GM12801 (cell line): ENCODE measurements around the gene SLC35F6.

Source experiments
- TF ChIP-seq, protein P1 (sequence below): IDR thresholded peaks from one replicate; pipeline ENCODE4 v1.5.1; 2011; ENCODE audit warnings: control low read depth; ENCODE audit not compliant: insufficient read length; ENCODE audit errors: extremely low read depth

Gene SLC35F6

DNA sequence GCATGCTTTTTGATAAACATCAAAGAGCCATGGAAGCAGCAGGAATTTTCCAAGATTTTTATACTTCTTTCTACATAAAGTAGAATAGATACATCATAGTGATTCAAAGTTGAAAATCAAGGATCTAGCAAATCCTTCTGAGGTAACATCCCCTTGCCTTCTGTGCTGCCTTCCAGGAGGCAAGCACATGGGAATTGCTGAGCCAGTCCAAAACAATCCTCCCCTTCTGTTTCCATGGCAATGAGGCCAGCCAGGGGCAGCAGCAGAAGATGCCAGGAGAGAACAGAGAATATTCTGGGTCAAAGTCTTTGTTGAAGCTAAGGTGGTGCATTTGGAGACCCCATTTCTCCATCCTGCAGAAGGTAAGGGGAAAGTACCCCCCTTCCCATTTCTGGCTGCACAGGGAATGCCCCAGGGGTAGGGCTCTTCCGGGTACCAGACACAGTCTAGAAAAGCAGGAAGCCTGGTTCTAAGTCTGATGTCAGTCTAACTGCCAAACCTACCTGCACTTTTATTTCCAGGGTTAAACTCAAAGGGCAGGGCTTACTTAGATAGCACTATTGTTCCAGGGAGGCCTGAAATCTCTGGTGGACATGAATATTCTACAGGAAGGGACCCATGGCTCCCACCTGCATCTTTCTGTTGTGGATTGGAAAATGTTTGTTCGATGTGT, 43.8 kb downstream of the SLC35F6 start:
- TF ChIP-seq, protein P1, sequence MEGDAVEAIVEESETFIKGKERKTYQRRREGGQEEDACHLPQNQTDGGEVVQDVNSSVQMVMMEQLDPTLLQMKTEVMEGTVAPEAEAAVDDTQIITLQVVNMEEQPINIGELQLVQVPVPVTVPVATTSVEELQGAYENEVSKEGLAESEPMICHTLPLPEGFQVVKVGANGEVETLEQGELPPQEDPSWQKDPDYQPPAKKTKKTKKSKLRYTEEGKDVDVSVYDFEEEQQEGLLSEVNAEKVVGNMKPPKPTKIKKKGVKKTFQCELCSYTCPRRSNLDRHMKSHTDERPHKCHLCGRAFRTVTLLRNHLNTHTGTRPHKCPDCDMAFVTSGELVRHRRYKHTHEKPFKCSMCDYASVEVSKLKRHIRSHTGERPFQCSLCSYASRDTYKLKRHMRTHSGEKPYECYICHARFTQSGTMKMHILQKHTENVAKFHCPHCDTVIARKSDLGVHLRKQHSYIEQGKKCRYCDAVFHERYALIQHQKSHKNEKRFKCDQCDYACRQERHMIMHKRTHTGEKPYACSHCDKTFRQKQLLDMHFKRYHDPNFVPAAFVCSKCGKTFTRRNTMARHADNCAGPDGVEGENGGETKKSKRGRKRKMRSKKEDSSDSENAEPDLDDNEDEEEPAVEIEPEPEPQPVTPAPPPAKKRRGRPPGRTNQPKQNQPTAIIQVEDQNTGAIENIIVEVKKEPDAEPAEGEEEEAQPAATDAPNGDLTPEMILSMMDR, result no peak

GRCh38 chr2:26809211-26809610, 45.1 kb downstream of the SLC35F6 start:
- TF ChIP-seq, protein P1, result no peak

DNA sequence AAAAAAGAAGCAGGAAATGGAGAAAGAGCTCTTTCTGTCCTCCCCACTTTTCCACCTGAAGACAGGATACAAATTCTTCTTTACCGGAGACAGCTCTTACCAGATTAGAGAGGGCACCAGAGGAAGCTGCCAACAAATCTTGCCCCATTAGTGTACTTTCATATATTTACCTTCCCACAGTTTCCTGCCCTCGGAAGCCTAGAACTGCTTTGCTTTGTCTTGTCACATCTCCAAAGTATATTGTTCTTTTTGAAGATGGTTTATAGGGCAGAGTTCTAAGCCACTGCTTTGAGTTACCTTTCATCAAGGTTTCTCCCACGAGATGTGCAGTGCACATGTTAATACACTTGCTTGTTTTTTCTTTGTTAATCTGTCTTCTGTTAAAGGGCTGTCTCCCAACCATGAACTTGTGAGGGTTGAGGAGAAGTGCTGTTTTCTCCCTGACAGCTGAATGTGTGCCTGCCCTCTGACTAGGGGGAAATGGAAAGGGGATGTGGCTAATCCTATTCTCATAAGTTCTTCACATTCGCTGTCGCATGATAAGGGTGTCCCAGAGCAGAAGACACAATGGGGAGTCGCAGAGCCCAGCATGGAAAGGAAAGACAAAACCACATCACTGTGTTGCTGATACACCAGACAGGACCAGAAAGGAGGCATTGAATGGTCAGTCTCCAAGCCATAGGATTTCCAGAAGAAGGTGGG, 45.9 kb downstream of the SLC35F6 start:
- TF ChIP-seq, protein P1, result no peak

GRCh38 chr2:26811261-26811660, 47.2 kb downstream of the SLC35F6 start:
- TF ChIP-seq, protein P1, result no peak

DNA sequence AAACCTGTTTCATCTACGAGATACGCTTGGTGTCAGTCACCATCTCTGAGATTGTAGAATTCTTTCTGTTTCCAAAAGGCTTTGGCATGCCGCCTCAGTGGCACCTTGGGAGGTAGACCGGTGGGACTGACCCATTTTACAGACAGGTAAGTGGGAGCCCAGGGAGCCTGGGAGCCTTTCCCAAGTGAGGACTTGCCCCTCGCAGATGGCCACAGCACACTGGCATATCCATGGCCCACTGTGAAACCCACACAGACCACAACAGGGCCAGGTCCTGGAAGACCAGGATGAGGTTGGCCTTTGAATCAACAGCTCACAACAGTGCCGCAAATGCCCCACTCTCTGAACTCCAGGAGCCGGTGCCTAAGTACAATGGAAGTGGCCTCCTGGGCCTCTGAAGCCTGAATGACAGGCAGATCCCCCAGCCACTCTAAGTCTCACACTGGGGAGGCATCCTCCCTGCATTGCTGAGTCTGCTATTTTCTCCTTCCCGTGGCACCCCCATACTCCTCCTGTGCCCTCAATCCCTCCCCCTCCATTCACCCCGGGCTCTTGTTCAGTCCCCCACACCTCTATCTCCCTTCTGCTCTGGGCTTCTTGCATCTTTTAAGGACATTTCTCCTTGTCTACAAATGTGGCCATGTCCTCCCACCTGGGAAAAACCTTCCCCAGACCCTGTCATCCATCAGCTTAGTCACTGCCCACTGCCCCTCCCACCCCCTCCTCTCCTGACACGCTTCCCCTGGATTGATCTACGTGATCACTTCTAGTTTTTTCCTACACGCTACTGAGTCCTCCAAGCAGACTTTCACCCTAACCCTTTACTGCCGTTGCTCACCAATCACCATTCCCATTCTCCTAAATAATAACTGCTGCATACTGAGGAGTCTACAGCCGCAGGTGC, 48.0 kb downstream of the SLC35F6 start:
- TF ChIP-seq, protein P1, result no peak

- TF ChIP-seq, protein P1, result no peak
Measured at GRCh38 chr2:26812731-26813130, 48.6 kb downstream of the SLC35F6 start.

- TF ChIP-seq, protein P1, result no peak
Measured at GRCh38 chr2:26816893-26817292, 52.8 kb downstream of the SLC35F6 start.
